Activated CD8-positive, alpha-beta T cell treated with anti-CD3 and anti-CD28 coated beads, Interleukin-2, amount 10 ng/mL, durations not matched to agents 7 days and 5 days (primary cell): ENCODE results near the gene GALNT7. TPM values are rescaled to one million over a fixed set of nuclear protein-coding genes. Genes with fewer than 3 reads are reported as not detected.

ENCODE experiments used
- ATAC-seq: fragments of 150-1000 bp; cut with Tn5 transposase; one replicate; pipeline ENCODE4 v1.10.0; 2021; ENCODE audit warnings: moderate library complexity
- CTCF ChIA-PET: fragments of 350-600 bp; sonication (Branson Sonifier 250); formaldehyde crosslinking; loops from one replicate; lab custom pipeline; 2021; ENCODE audit warnings: antibody characterized with exemption; lab: Charles Lee
- POLR2A ChIA-PET: fragments of 350-600 bp; sonication (Branson Sonifier 250); formaldehyde crosslinking; loops from one replicate; lab custom pipeline; 2021; ENCODE audit warnings: antibody characterized with exemption; lab: Charles Lee
- DNase-seq: peaks from one replicate; pipeline ENCODE4 v3.0.0-alpha.2; 2020
- H3K27ac Mint-ChIP-seq: one replicate; pipeline ENCODE4 v1.8.0; 2021; ENCODE audit warnings: mild to moderate bottlenecking, mixed read lengths
- H3K27me3 Mint-ChIP-seq: one replicate; pipeline ENCODE4 v1.8.0; 2021; ENCODE audit warnings: low read depth, mixed read lengths
- H3K36me3 Mint-ChIP-seq: one replicate; pipeline ENCODE4 v1.8.0; 2021; ENCODE audit warnings: low read depth, mixed read lengths
- H3K4me1 Mint-ChIP-seq: one replicate; pipeline ENCODE4 v1.8.0; 2021; ENCODE audit warnings: low read depth, mixed read lengths
- H3K4me3 Mint-ChIP-seq: one replicate; pipeline ENCODE4 v1.8.0; 2021; ENCODE audit warnings: mild to moderate bottlenecking, mixed read lengths
- H3K9me3 Mint-ChIP-seq: one replicate; pipeline ENCODE4 v1.8.0; 2022; ENCODE audit warnings: mixed read lengths; ENCODE audit not compliant: insufficient read depth
- total RNA-seq, 2 experiments: library from RNA; stranded (reverse); gene quantifications; one replicate each; pipeline ENCODE4 v1.2.3, GENCODE V29; 2021

The GALNT7 gene
- total RNA-seq, 2 experiments from 2014 or later, result 16.2 to 16.7 TPM

- ChIA-PET CTCF (interaction anchor here (2.2 to 6.1 kb wide), 3 partner anchors 15 to 304 kb away, joined by 7 to 36 read pairs (median 28); no protein-coding TSS in a partner anchor), POLR2A (no interaction called here)
- H3K36me3 Mint-ChIP-seq, result peaks cover 17% of the 10 kb centered on the region
- H3K9me3 Mint-ChIP-seq, result no peaks in the 10 kb centered on the region
- H3K27ac Mint-ChIP-seq, result no peak overlapping the region
- no peaks in the 10 kb centered on the region for H3K4me1 Mint-ChIP-seq
- H3K4me3 Mint-ChIP-seq, result no peak overlapping the region
- ATAC-seq (peak; percentile 66), DNase-seq (no peak)
- no peaks in the 10 kb centered on the region for H3K27me3 Mint-ChIP-seq
Observed at GRCh38 chr4:173317004-173317403, 148.4 kb downstream of the GALNT7 start.

GRCh38 chr4:173318240-173318639 is 149.6 kb downstream of the GALNT7 start:
- ChIA-PET POLR2A (no interaction called here), CTCF (interaction anchor here (0.9 to 6.1 kb wide), 13 partner anchors 13 to 103 kb away, joined by 3 to 36 read pairs (median 7); partner anchors contain the start of genes HMGB2 and SAP30)
- H3K9me3 Mint-ChIP-seq, result no peaks in the 10 kb centered on the region
- H3K27me3 Mint-ChIP-seq, result no peaks in the 10 kb centered on the region
- peaks cover 15% of the 10 kb centered on the region for H3K36me3 Mint-ChIP-seq
- no peak overlapping the region for H3K27ac Mint-ChIP-seq
- no peak for ATAC-seq
- H3K4me1 Mint-ChIP-seq, result no peaks in the 10 kb centered on the region
- no peak overlapping the region for H3K4me3 Mint-ChIP-seq
- no peak for DNase-seq

GRCh38 chr4:173318648-173319211 is 150.1 kb downstream of the GALNT7 start:
- no peak for ATAC-seq
- ChIA-PET POLR2A (interaction anchor here (1.9 to 5.6 kb wide), 2 partner anchors 12 to 15 kb away, joined by 6 to 40 read pairs; partner anchors contain the start of gene HMGB2), CTCF (interaction anchor here (0.7 to 6.1 kb wide), 26 partner anchors 9 to 102 kb away, joined by 3 to 36 read pairs (median 4); partner anchors contain the start of genes HMGB2 and SAP30)
- Mint-ChIP-seq H3K4me3 (no peak overlapping the region), H3K36me3 (peaks cover 15% of the 10 kb centered on the region), H3K4me1 (no peaks in the 10 kb centered on the region), H3K9me3 (no peaks in the 10 kb centered on the region), H3K27me3 (no peaks in the 10 kb centered on the region), H3K27ac (no peak overlapping the region)
- no peak for DNase-seq

- ATAC-seq, result no peak
- DNase-seq, result no peak
- ChIA-PET POLR2A (interaction anchor here (1.9 to 5.6 kb wide), 2 partner anchors 11 to 14 kb away, joined by 6 to 40 read pairs; partner anchors contain the start of gene HMGB2), CTCF (interaction anchor here (0.8 to 6.1 kb wide), 21 partner anchors 10 to 101 kb away, joined by 3 to 36 read pairs (median 5); partner anchors contain the start of genes HMGB2 and SAP30)
- H3K4me3 Mint-ChIP-seq, result no peak overlapping the region
- H3K27me3 Mint-ChIP-seq, result no peaks in the 10 kb centered on the region
- no peak overlapping the region for H3K27ac Mint-ChIP-seq
- no peaks in the 10 kb centered on the region for H3K4me1 Mint-ChIP-seq
- H3K36me3 Mint-ChIP-seq, result peaks cover 15% of the 10 kb centered on the region
- no peaks in the 10 kb centered on the region for H3K9me3 Mint-ChIP-seq
Observed at GRCh38 chr4:173319696-173320095, 151.1 kb downstream of the GALNT7 start.

GRCh38 chr4:173325007-173325736 is 156.6 kb downstream of the GALNT7 start:
- H3K27me3 Mint-ChIP-seq, result no peaks in the 10 kb centered on the region

GRCh38 chr4:173328236-173328901 is 159.8 kb downstream of the GALNT7 start:
- POLR2A ChIA-PET, result interaction anchor here (0.6 to 1.1 kb wide), 3 partner anchors 16 to 96 kb away, joined by 3 to 4 read pairs (median 3); no protein-coding TSS in a partner anchor

More at GRCh38 chr4:173325007-173325736, 156.6 kb downstream of the GALNT7 start:
- no peak overlapping the region for H3K4me3 Mint-ChIP-seq
- POLR2A ChIA-PET, result interaction anchor here (1.7 kb wide), 1 partner anchor 9 kb away, joined by 9 read pairs; the partner anchor contains the start of gene HMGB2
- no peaks in the 10 kb centered on the region for H3K9me3 Mint-ChIP-seq
- H3K27ac Mint-ChIP-seq, result no peak overlapping the region
- CTCF ChIA-PET, result no interaction called here
- H3K4me1 Mint-ChIP-seq, result peaks cover 16% of the 10 kb centered on the region
- H3K36me3 Mint-ChIP-seq, result peaks cover 50% of the 10 kb centered on the region
- no peak for ATAC-seq
- no peak for DNase-seq

GRCh38 chr4:173330590-173330989 is 162.0 kb downstream of the GALNT7 start:
- ChIA-PET CTCF (interaction anchor here (1.2 to 2.4 kb wide), 5 partner anchors 9 to 90 kb away, joined by 3 to 17 read pairs (median 6); no protein-coding TSS in a partner anchor), POLR2A (interaction anchor here (0.7 to 8.4 kb wide), 3 partner anchors 11 to 40 kb away, joined by 3 to 329 read pairs (median 6); partner anchors contain the start of gene SAP30)
- Mint-ChIP-seq H3K4me1 (peaks cover 29% of the 10 kb centered on the region), H3K36me3 (peaks cover 65% of the 10 kb centered on the region), H3K9me3 (no peaks in the 10 kb centered on the region), H3K4me3 (peak overlapping the region; percentile 61), H3K27ac (peak overlapping the region; percentile 43), H3K27me3 (no peaks in the 10 kb centered on the region)
- DNase-seq, result no peak
- no peak for ATAC-seq

More at GRCh38 chr4:173328236-173328901, 159.8 kb downstream of the GALNT7 start:
- H3K4me1 Mint-ChIP-seq, result peaks cover 29% of the 10 kb centered on the region
- ATAC-seq, result no peak
- DNase-seq, result no peak
- H3K27me3 Mint-ChIP-seq, result no peaks in the 10 kb centered on the region
- CTCF ChIA-PET, result no interaction called here
- H3K4me3 Mint-ChIP-seq, result no peak overlapping the region
- H3K36me3 Mint-ChIP-seq, result peaks cover 65% of the 10 kb centered on the region
- H3K27ac Mint-ChIP-seq, result no peak overlapping the region
- no peaks in the 10 kb centered on the region for H3K9me3 Mint-ChIP-seq

- ChIA-PET CTCF (interaction anchor here (0.9 to 6.0 kb wide), 7 partner anchors 10 to 88 kb away, joined by 3 to 48 read pairs (median 7); partner anchors contain the start of gene SAP30), POLR2A (interaction anchor here (1.0 to 8.4 kb wide), 2 partner anchors 39 to 58 kb away, joined by 4 to 329 read pairs; partner anchors contain the start of gene SAP30)
- peaks cover 52% of the 10 kb centered on the region for H3K36me3 Mint-ChIP-seq
- DNase-seq (no peak), ATAC-seq (no peak)
- H3K27ac Mint-ChIP-seq, result peak overlapping the region; percentile 98
- H3K4me3 Mint-ChIP-seq, result peak overlapping the region; percentile 97
- peaks cover 34% of the 10 kb centered on the region for H3K4me1 Mint-ChIP-seq
- H3K9me3 Mint-ChIP-seq, result no peaks in the 10 kb centered on the region
- H3K27me3 Mint-ChIP-seq, result no peaks in the 10 kb centered on the region
Observed at GRCh38 chr4:173332021-173332487, 163.4 kb downstream of the GALNT7 start.

- ATAC-seq (no peak), DNase-seq (no peak)
- H3K27ac Mint-ChIP-seq, result peak overlapping the region; percentile 98
- H3K4me3 Mint-ChIP-seq, result peak overlapping the region; percentile 97
- no peaks in the 10 kb centered on the region for H3K27me3 Mint-ChIP-seq
- CTCF ChIA-PET, result interaction anchor here (1.8 to 6.0 kb wide), 4 partner anchors 14 to 87 kb away, joined by 11 to 48 read pairs (median 12); partner anchors contain the start of gene SAP30
- POLR2A ChIA-PET, result interaction anchor here (1.1 to 8.4 kb wide), 13 partner anchors 8 to 1167 kb away, joined by 3 to 329 read pairs (median 9); partner anchors contain the start of genes GALNT7 and SAP30
- H3K4me1 Mint-ChIP-seq, result peaks cover 40% of the 10 kb centered on the region
- no peaks in the 10 kb centered on the region for H3K9me3 Mint-ChIP-seq
- peaks cover 47% of the 10 kb centered on the region for H3K36me3 Mint-ChIP-seq
Observed at GRCh38 chr4:173332963-173333657, 164.5 kb downstream of the GALNT7 start.

- Mint-ChIP-seq H3K27ac (peak overlapping the region; percentile 98), H3K36me3 (peaks cover 47% of the 10 kb centered on the region), H3K4me3 (peak overlapping the region; percentile 97), H3K27me3 (no peaks in the 10 kb centered on the region), H3K4me1 (peaks cover 40% of the 10 kb centered on the region), H3K9me3 (no peaks in the 10 kb centered on the region)
- peak; percentile 5 for ATAC-seq
- POLR2A ChIA-PET, result interaction anchor here (0.6 to 8.4 kb wide), 14 partner anchors 8 to 1166 kb away, joined by 3 to 329 read pairs (median 8); partner anchors contain the start of genes GALNT7 and SAP30
- CTCF ChIA-PET, result interaction anchor here (0.9 to 6.0 kb wide), 7 partner anchors 12 to 87 kb away, joined by 3 to 48 read pairs (median 11); partner anchors contain the start of gene SAP30
- DNase-seq, result no peak
Observed at GRCh38 chr4:173333658-173334084, 165.1 kb downstream of the GALNT7 start.
